ENCODE measurements around the gene USP26.
"Not testable (repeated sequence)": the region's sequence is repeated elsewhere in the genome, so short reads cannot be mapped to it uniquely, and the experiment has no call there.

The USP26 gene

DNA sequence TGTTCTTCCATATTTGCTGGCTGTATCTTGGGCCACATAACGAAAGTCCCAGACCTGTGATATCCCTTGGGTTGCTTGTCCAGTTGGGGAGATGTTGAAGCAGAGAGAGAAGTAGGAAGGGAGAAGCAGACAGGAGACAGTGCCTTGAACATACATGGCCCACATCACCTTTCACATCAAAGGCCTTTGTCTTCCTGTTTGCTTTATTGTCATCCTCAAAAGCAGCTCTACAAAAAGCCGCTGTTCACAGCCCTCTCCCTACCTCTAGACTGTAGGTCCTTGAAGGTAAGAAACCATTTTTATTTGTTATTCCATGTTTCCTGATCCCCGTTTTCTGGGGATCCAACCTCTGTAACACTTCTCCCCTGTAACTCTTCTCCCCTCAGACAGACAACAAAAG is 14.9 kb downstream of the USP26 start:
- DNase-seq = no peak
- Histone ChIP-seq H3K36me3 (ENCODE audit: control insufficient read depth, insufficient read depth, low read length) (no peaks in the 10 kb centered on the region), H3K4me3 (ENCODE audit: insufficient read depth, low read depth, low read length, poor library complexity, severe bottlenecking) (no peak overlapping the region), H3K4me1 (ENCODE audit: control insufficient read depth, insufficient read depth, low read length, poor library complexity, severe bottlenecking) (no peaks in the 10 kb centered on the region), H3K27me3 (replicated peaks; ENCODE audit: control insufficient read depth, insufficient read depth, low read length, poor library complexity, severe bottlenecking) (no peaks in the 10 kb centered on the region), H3K9me3 (ENCODE audit: control insufficient read depth, low read length) (no peaks in the 10 kb centered on the region), H3K27ac (ENCODE audit: insufficient read depth, low read length, poor library complexity, severe bottlenecking) (no peak overlapping the region)

DNA sequence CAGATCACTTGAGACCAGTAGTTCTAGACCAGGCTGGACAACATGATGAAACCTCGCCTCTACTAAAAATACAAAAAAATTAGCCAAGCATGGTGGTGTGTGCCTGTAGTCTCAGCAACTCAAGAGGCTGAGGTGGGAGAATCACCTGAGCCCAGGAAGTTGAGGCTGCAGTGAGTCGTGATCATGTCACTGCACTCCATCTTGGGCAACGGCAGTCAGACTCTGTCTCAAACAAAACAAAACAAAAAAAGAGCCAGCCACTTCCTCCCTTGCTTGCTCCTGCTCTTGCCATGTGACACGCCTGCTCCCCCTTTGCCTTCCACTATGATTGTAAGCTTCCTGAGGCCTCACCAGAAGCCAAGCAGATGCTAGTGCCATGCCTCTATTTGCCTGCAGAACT is 19.1 kb downstream of the USP26 start:
- not testable (repeated sequence) for H3K27me3 ChIP-seq (replicated peaks; ENCODE audit: control insufficient read depth, insufficient read depth, low read length, poor library complexity, severe bottlenecking); DNase-seq; H3K36me3 ChIP-seq (ENCODE audit: control insufficient read depth, insufficient read depth, low read length); H3K9me3 ChIP-seq (ENCODE audit: control insufficient read depth, low read length); H3K4me3 ChIP-seq (ENCODE audit: insufficient read depth, low read depth, low read length, poor library complexity, severe bottlenecking); H3K4me1 ChIP-seq (ENCODE audit: control insufficient read depth, insufficient read depth, low read length, poor library complexity, severe bottlenecking); H3K27ac ChIP-seq (ENCODE audit: insufficient read depth, low read length, poor library complexity, severe bottlenecking)

DNA sequence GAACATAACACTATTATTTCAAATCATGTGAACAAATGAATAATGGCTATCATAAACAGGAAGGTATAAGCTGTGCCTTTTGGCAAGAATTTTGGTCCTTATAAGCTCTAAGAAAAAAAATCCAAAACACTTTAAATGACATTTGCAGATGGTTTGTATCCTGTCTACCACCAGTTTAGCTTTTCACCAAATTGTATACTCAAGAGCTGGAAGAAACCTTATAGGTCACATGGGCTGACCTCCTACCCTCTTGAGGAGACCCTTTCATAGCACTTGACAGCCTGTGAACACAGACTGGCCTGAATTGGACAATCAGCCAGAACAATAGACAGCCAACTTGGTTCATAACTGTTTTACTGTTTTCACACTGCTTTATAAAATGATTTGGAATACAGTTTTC is 24.3 kb downstream of the USP26 start:
- no peak for DNase-seq
- H3K27ac ChIP-seq (ENCODE audit: insufficient read depth, low read length, poor library complexity, severe bottlenecking) = no peak overlapping the region
- no peak overlapping the region for H3K4me3 ChIP-seq (ENCODE audit: insufficient read depth, low read depth, low read length, poor library complexity, severe bottlenecking)
- H3K27me3 ChIP-seq (replicated peaks; ENCODE audit: control insufficient read depth, insufficient read depth, low read length, poor library complexity, severe bottlenecking) = no peaks in the 10 kb centered on the region
- no peaks in the 10 kb centered on the region for H3K9me3 ChIP-seq (ENCODE audit: control insufficient read depth, low read length)
- H3K4me1 ChIP-seq (ENCODE audit: control insufficient read depth, insufficient read depth, low read length, poor library complexity, severe bottlenecking) = no peaks in the 10 kb centered on the region
- H3K36me3 ChIP-seq (ENCODE audit: control insufficient read depth, insufficient read depth, low read length) = no peaks in the 10 kb centered on the region

DNA sequence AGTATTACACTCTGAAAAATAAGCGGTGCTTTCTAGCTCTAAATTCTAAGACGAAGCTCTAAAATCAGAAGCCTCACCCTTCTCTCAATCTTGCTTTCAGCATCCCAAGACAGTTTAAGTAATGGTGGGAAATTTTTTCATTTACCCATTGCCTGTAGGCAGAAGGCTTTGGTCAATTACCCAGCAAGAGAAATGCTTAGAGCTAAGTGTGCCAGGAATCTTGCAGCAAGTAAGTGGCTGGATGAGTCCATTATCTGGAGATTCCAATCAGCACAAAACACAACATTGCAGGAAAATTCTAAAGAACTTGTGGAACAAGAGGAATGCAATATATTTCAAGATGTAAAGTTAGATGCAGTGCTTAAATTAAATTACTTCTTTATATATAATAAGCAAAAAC is 28.4 kb downstream of the USP26 start:
- Histone ChIP-seq H3K36me3 (ENCODE audit: control insufficient read depth, insufficient read depth, low read length) (no peaks in the 10 kb centered on the region), H3K9me3 (ENCODE audit: control insufficient read depth, low read length) (no peaks in the 10 kb centered on the region), H3K4me3 (ENCODE audit: insufficient read depth, low read depth, low read length, poor library complexity, severe bottlenecking) (no peak overlapping the region), H3K4me1 (ENCODE audit: control insufficient read depth, insufficient read depth, low read length, poor library complexity, severe bottlenecking) (no peaks in the 10 kb centered on the region), H3K27ac (ENCODE audit: insufficient read depth, low read length, poor library complexity, severe bottlenecking) (no peak overlapping the region), H3K27me3 (replicated peaks; ENCODE audit: control insufficient read depth, insufficient read depth, low read length, poor library complexity, severe bottlenecking) (no peaks in the 10 kb centered on the region)
- no peak for DNase-seq

DNA sequence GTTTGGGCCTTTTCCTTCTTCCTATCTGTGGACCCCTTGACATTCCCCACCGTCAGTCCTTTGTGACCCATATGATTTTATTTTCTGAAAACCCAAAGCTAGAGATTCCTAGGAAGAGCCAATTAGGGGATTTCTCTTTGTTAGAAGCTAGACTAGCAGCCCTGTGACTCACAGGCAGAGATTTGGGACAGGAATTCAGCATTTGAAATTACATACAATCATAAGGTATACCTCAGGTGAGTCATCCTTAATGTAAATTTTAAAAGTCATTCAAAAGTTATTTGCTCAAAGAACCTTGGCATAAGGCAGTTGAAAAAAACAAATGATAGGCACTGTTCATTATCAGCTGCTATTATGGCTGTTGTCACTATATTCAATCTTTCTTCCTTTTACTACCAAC is 40.6 kb downstream of the USP26 start:
- Histone ChIP-seq H3K4me1 (ENCODE audit: control insufficient read depth, insufficient read depth, low read length, poor library complexity, severe bottlenecking) (no peaks in the 10 kb centered on the region), H3K4me3 (ENCODE audit: insufficient read depth, low read depth, low read length, poor library complexity, severe bottlenecking) (no peak overlapping the region), H3K27me3 (replicated peaks; ENCODE audit: control insufficient read depth, insufficient read depth, low read length, poor library complexity, severe bottlenecking) (no peaks in the 10 kb centered on the region), H3K36me3 (ENCODE audit: control insufficient read depth, insufficient read depth, low read length) (no peaks in the 10 kb centered on the region), H3K9me3 (ENCODE audit: control insufficient read depth, low read length) (no peaks in the 10 kb centered on the region), H3K27ac (ENCODE audit: insufficient read depth, low read length, poor library complexity, severe bottlenecking) (no peak overlapping the region)
- no peak for DNase-seq

DNA sequence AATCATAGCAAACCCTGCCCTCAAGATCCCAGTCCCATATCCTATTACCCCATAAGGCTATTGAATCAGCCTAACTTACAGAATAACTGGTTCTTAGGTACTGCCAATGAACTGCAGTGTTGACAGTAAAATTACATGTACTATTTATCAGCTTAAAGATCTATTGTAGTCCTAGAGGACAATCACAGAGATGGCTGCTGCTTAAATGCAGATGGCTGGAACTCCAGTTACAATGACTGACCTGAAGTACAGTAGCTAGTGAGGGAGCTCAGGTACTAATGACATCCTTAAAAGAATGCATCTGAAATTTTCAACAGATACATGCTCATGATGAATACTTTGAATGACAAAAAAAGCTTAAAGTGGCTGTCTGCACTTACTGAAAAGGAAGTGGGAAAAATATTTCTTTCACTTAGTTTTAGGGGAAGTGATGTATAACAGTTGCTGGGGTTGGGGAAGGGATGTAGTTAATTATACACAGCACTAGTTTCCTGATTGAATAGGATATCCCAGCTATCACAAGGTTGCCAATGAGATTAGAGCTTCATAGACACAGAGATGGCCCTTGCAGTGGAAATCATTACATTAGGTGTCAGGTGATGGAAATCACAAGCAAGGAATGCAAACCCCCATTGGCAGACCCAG is 42.0 kb downstream of the USP26 start:
- H3K27ac ChIP-seq (ENCODE audit: insufficient read depth, low read length, poor library complexity, severe bottlenecking) = no peak overlapping the region
- no peak overlapping the region for H3K4me3 ChIP-seq (ENCODE audit: insufficient read depth, low read depth, low read length, poor library complexity, severe bottlenecking)
- no peaks in the 10 kb centered on the region for H3K4me1 ChIP-seq (ENCODE audit: control insufficient read depth, insufficient read depth, low read length, poor library complexity, severe bottlenecking)
- no peaks in the 10 kb centered on the region for H3K36me3 ChIP-seq (ENCODE audit: control insufficient read depth, insufficient read depth, low read length)
- DNase-seq = no peak
- H3K9me3 ChIP-seq (ENCODE audit: control insufficient read depth, low read length) = no peaks in the 10 kb centered on the region
- no peaks in the 10 kb centered on the region for H3K27me3 ChIP-seq (replicated peaks; ENCODE audit: control insufficient read depth, insufficient read depth, low read length, poor library complexity, severe bottlenecking)

DNA sequence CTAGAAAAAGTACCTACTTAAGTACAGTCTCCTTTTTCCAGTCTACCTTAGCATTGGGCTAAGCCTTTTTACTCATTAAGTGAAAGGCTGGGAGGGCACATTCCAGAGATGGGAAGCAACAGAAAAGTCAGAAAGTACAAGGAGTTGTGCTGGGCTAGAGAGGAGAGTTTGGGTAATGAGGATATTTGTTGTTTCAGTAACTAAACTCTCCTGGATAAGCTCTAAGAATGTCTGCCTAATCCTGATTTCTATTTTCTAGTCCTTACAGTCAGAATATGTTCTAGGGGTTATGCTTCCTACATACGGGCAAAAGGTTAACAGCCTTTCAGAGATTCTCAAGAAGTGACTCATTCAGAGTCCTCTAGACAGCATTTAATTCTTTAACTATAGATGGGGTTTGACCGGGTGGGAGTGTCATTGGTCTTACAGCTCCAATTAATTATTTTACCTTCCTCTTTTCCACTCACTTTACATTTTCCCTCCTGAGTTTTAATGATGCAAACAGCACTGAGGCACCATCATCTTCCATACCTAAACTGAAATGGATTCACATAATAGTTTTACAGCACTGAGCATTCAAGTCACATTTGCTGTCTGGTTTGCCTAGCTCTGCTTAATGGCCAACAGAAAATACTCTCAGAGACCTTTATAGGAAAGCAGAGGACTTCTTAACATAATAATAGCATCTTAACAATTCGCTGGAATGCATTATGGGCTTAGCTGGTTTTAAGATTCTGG is 42.9 kb downstream of the USP26 start:
- no peak for DNase-seq
- Histone ChIP-seq H3K4me3 (ENCODE audit: insufficient read depth, low read depth, low read length, poor library complexity, severe bottlenecking) (no peak overlapping the region), H3K36me3 (ENCODE audit: control insufficient read depth, insufficient read depth, low read length) (no peaks in the 10 kb centered on the region), H3K27ac (ENCODE audit: insufficient read depth, low read length, poor library complexity, severe bottlenecking) (no peak overlapping the region), H3K4me1 (ENCODE audit: control insufficient read depth, insufficient read depth, low read length, poor library complexity, severe bottlenecking) (no peaks in the 10 kb centered on the region), H3K9me3 (ENCODE audit: control insufficient read depth, low read length) (no peaks in the 10 kb centered on the region), H3K27me3 (replicated peaks; ENCODE audit: control insufficient read depth, insufficient read depth, low read length, poor library complexity, severe bottlenecking) (no peaks in the 10 kb centered on the region)

DNA sequence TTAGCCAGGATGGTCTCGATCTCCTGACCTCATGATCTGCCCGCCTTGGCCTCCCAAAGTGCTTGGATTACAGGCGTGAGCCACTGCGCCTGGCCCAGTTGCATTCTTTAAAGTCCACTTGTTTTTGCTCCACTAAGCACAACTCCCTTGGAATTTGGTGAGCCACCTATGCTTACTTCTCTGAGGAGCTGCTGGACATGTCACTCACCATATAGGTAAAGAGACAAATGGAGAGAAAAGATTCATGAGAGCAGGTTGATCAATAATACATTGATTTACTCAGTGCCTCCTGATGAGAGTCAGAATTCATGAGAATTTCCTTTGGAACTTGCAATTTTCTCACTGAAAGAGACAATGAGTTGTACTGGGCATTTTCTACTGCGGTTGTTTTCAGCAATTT is 48.2 kb downstream of the USP26 start:
- Histone ChIP-seq H3K9me3 (ENCODE audit: control insufficient read depth, low read length) (no peaks in the 10 kb centered on the region), H3K4me3 (ENCODE audit: insufficient read depth, low read depth, low read length, poor library complexity, severe bottlenecking) (no peak overlapping the region), H3K4me1 (ENCODE audit: control insufficient read depth, insufficient read depth, low read length, poor library complexity, severe bottlenecking) (no peaks in the 10 kb centered on the region), H3K27ac (ENCODE audit: insufficient read depth, low read length, poor library complexity, severe bottlenecking) (no peak overlapping the region), H3K36me3 (ENCODE audit: control insufficient read depth, insufficient read depth, low read length) (no peaks in the 10 kb centered on the region), H3K27me3 (replicated peaks; ENCODE audit: control insufficient read depth, insufficient read depth, low read length, poor library complexity, severe bottlenecking) (no peaks in the 10 kb centered on the region)
- no peak for DNase-seq

DNA sequence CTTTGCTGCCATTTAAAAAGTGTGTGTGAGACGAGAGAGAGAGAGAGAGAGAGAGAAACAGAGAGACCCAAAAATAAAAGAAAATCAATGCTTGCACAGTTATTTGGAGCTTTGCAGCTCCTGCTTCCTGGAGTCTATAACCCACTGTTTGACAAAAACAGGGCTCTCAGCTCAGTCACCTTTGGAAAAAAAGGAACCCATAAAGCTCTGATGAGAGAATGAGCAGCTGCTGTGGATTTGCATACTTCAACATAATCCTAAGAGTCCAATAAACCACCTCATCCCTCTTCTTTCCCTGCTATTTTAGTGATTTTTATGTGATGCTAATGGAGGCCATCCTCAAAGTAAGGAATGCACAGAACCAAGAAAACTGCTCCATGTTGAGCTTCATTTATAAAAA is 50.3 kb downstream of the USP26 start:
- no peaks in the 10 kb centered on the region for H3K36me3 ChIP-seq (ENCODE audit: control insufficient read depth, insufficient read depth, low read length)
- no peaks in the 10 kb centered on the region for H3K27me3 ChIP-seq (replicated peaks; ENCODE audit: control insufficient read depth, insufficient read depth, low read length, poor library complexity, severe bottlenecking)
- no peak for DNase-seq
- H3K27ac ChIP-seq (ENCODE audit: insufficient read depth, low read length, poor library complexity, severe bottlenecking) = no peak overlapping the region
- no peaks in the 10 kb centered on the region for H3K9me3 ChIP-seq (ENCODE audit: control insufficient read depth, low read length)
- H3K4me3 ChIP-seq (ENCODE audit: insufficient read depth, low read depth, low read length, poor library complexity, severe bottlenecking) = no peak overlapping the region
- no peaks in the 10 kb centered on the region for H3K4me1 ChIP-seq (ENCODE audit: control insufficient read depth, insufficient read depth, low read length, poor library complexity, severe bottlenecking)

DNA sequence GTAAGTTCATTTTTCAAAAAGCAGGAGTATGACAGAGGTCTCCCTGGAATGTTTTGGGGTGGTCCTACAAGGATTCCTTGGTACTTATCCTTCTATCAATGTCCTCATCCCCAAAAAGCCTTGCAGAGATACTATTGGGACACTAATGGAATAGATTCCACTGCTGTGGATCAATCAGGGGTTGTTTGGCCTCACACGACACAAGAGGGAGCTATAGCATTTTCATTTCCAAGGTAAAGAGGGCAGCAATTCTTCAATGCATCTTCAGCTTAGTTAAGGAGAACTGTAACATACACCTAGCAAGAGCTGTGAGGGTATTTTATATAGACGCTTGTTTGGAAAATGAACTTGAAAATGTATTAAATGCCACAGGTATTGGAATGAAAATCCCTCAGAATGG is 50.9 kb downstream of the USP26 start:
- DNase-seq = no peak
- Histone ChIP-seq H3K4me1 (ENCODE audit: control insufficient read depth, insufficient read depth, low read length, poor library complexity, severe bottlenecking) (no peaks in the 10 kb centered on the region), H3K36me3 (ENCODE audit: control insufficient read depth, insufficient read depth, low read length) (no peaks in the 10 kb centered on the region), H3K27me3 (replicated peaks; ENCODE audit: control insufficient read depth, insufficient read depth, low read length, poor library complexity, severe bottlenecking) (no peaks in the 10 kb centered on the region), H3K4me3 (ENCODE audit: insufficient read depth, low read depth, low read length, poor library complexity, severe bottlenecking) (no peak overlapping the region), H3K27ac (ENCODE audit: insufficient read depth, low read length, poor library complexity, severe bottlenecking) (no peak overlapping the region), H3K9me3 (ENCODE audit: control insufficient read depth, low read length) (no peaks in the 10 kb centered on the region)

Measured in effector memory CD4-positive, alpha-beta T cell (primary cell).